GM19351 (cell line): ENCODE results near the gene EEF1AKMT4.
"Not testable (repeated sequence)": the region's sequence is repeated elsewhere in the genome, so short reads cannot be mapped to it uniquely, and the experiment has no call there.

Source experiments
- ATAC-seq: cut with Tn5 transposase; IDR thresholded peaks from one replicate; pipeline ENCODE4 v1.9.1; 2021; ENCODE audit warnings: mild to moderate bottlenecking, moderate library complexity; ENCODE audit not compliant: unreplicated experiment

EEF1AKMT4 gene

GRCh38 chr3:184259878-184260723, 10.6 kb downstream of the EEF1AKMT4 start:
- no peak for ATAC-seq

- ATAC-seq, result no peak
Observed at GRCh38 chr3:184260724-184261269, 11.3 kb downstream of the EEF1AKMT4 start.

GRCh38 chr3:184261270-184261853, 11.9 kb downstream of the EEF1AKMT4 start, which contains the start of gene CAMK2N2:
CAMK2N2 (minus strand) TSS chr3:184261553; CDS start chr3:184261285, 268 bp downstream.
- peak; percentile 69 for ATAC-seq

- ATAC-seq, result peak; percentile 25
Observed at GRCh38 chr3:184261854-184262763, 12.6 kb downstream of the EEF1AKMT4 start.

- no peak for ATAC-seq
Observed at GRCh38 chr3:184262764-184263179, 13.3 kb downstream of the EEF1AKMT4 start.

- not testable (repeated sequence) for ATAC-seq
Observed at GRCh38 chr3:184267249-184267648, 17.8 kb downstream of the EEF1AKMT4 start.

- ATAC-seq, result no peak
Observed at GRCh38 chr3:184272269-184272668, 22.8 kb downstream of the EEF1AKMT4 start.

GRCh38 chr3:184275381-184275701, 25.9 kb downstream of the EEF1AKMT4 start:
- ATAC-seq, result no peak

GRCh38 chr3:184275961-184276910, 26.8 kb downstream of the EEF1AKMT4 start, which contains the start of gene ECE2:
ECE2 (plus strand) TSS chr3:184276022; CDS start chr3:184276154, 132 bp downstream.
- no peak for ATAC-seq

GRCh38 chr3:184277366-184277765, 27.9 kb downstream of the EEF1AKMT4 start:
- ATAC-seq, result no peak

- no peak for ATAC-seq
Observed at GRCh38 chr3:184282941-184283340, 33.5 kb downstream of the EEF1AKMT4 start.

- ATAC-seq, result no peak
Observed at GRCh38 chr3:184283681-184284080, 34.2 kb downstream of the EEF1AKMT4 start.

GRCh38 chr3:184284696-184285095, 35.2 kb downstream of the EEF1AKMT4 start:
- ATAC-seq, result no peak

GRCh38 chr3:184289426-184289938, 40.0 kb downstream of the EEF1AKMT4 start:
- ATAC-seq, result no peak

- ATAC-seq, result no peak
Observed at GRCh38 chr3:184290331-184290730, 40.9 kb downstream of the EEF1AKMT4 start.

- ATAC-seq, result no peak
Observed at GRCh38 chr3:184291044-184291737, 41.7 kb downstream of the EEF1AKMT4 start.

- ATAC-seq, result no peak
Observed at GRCh38 chr3:184291738-184292445, 42.4 kb downstream of the EEF1AKMT4 start.

GRCh38 chr3:184295771-184296170, 46.3 kb downstream of the EEF1AKMT4 start:
- no peak for ATAC-seq
